OCI-M2 (cell line): ENCODE measurements around the gene PCDHGA8.
"Not testable (repeated sequence)": the region's sequence is repeated elsewhere in the genome, so short reads cannot be mapped to it uniquely, and the experiment has no call there.

Source experiments
- DNase-seq: peaks from one replicate; lab custom pipeline; 2025; ENCODE audit not compliant: unreplicated experiment; lab: John Stamatoyannopoulos, UW

Gene PCDHGA8

GRCh38 chr5:141369994-141370848 lies 22.2 kb upstream of the PCDHGA8 start, which contains the start of gene PCDHGB3:
TSS of gene PCDHGB3 (plus strand) at chr5:141370242. CDS start at chr5:141370395, 153 bp downstream.
- DNase-seq: no peak

- DNase-seq: no peak
Observed at GRCh38 chr5:141371572-141372475, 20.6 kb upstream of the PCDHGA8 start.

GRCh38 chr5:141373673-141374317 lies 18.6 kb upstream of the PCDHGA8 start, which contains the start of gene PCDHGA6:
TSS of gene PCDHGA6 (plus strand) at chr5:141373891. CDS start at chr5:141374084, 193 bp downstream.
- no peak for DNase-seq

GRCh38 chr5:141374627-141375026 lies 17.8 kb upstream of the PCDHGA8 start:
- DNase-seq: no peak

GRCh38 chr5:141375444-141376155 lies 16.8 kb upstream of the PCDHGA8 start:
- DNase-seq: not testable (repeated sequence)

GRCh38 chr5:141382469-141383294 lies 9.8 kb upstream of the PCDHGA8 start, which contains the start of gene PCDHGA7:
TSS of gene PCDHGA7 (plus strand) at chr5:141382742. CDS start at chr5:141382900, 158 bp downstream.
- no peak for DNase-seq

- no peak for DNase-seq
Observed at GRCh38 chr5:141383345-141383744, 9.1 kb upstream of the PCDHGA8 start.

GRCh38 chr5:141384471-141385267 lies 7.8 kb upstream of the PCDHGA8 start:
- no peak for DNase-seq

GRCh38 chr5:141387557-141388311 lies 4.7 kb upstream of the PCDHGA8 start, which contains the start of gene PCDHGB4:
TSS of gene PCDHGB4 (plus strand) at chr5:141387698. CDS start at chr5:141387885, 187 bp downstream.
- not testable (repeated sequence) for DNase-seq

GRCh38 chr5:141388661-141389060 lies 3.8 kb upstream of the PCDHGA8 start:
- DNase-seq: no peak

- DNase-seq: no peak
Observed at GRCh38 chr5:141389153-141390042, 3.0 kb upstream of the PCDHGA8 start.

GRCh38 chr5:141393267-141393666 lies 834 bp downstream of the PCDHGA8 start:
- DNase-seq: no peak

- not testable (repeated sequence) for DNase-seq
Observed at GRCh38 chr5:141394401-141395187, 2.2 kb downstream of the PCDHGA8 start.

- not testable (repeated sequence) for DNase-seq
Observed at GRCh38 chr5:141397756-141398551, 5.5 kb downstream of the PCDHGA8 start, which contains the start of gene PCDHGB5. TSS of gene PCDHGB5 (plus strand) at chr5:141397947. CDS start at chr5:141398128, 181 bp downstream.

- DNase-seq: no peak
Observed at GRCh38 chr5:141398608-141399007, 6.2 kb downstream of the PCDHGA8 start.
